Tracheal epithelial cell (primary cell): ENCODE data around the gene APRT. TPM values are rescaled to one million over a fixed set of nuclear protein-coding genes. Genes with fewer than 3 reads are reported as not detected.

Experiments
- total RNA-seq: library from RNA; depleted of rRNA; stranded (reverse); fragments of >200 nt; gene quantifications from 2 replicates; pipeline ENCODE4 v1.2.1, GENCODE V29; 2014

Gene APRT, protein sequence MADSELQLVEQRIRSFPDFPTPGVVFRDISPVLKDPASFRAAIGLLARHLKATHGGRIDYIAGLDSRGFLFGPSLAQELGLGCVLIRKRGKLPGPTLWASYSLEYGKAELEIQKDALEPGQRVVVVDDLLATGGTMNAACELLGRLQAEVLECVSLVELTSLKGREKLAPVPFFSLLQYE
- 128 and 185 TPM in 2 replicates for total RNA-seq

DNA sequence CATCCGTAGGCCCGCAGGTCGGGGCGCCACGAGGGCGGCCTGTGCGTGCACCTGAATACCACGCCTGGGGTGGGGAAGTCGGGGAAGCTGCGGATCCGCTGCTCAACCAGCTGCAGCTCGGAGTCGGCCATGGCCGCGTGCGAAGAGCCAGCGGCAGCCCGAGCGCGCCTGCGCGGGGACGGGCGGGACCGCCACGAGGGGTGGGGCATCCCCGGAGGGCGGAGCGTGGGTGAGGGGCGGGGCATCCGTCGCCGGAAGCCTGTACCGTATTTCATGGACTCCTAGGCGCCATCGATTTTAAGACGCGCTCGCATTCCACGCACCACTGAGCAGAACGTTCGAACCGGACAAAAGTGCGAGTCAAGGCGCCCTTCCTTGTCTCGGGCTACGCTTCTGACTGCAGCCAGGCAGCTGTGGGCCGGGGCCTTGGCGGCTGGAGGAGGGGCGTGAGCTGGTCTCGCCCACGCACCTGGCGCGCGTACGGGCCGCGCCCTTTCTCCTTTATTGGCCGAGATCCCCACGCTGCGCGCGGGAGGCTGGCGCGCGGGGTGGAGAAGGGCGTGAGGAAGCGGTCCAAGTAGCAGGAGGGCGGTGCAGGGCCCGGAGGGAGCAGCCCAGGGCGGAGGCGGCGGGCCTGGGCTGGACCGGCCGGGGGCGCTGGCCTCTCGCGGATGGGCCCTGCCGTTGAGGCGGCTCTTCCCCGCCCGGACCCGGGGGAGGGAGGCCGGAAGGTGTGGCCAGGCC lies at the start of gene APRT:
Gene APRT, minus strand, starts transcription at position 160 of the 744 bp plus-strand sequence. Its CDS starts 29 bp downstream, at position 131.

DNA sequence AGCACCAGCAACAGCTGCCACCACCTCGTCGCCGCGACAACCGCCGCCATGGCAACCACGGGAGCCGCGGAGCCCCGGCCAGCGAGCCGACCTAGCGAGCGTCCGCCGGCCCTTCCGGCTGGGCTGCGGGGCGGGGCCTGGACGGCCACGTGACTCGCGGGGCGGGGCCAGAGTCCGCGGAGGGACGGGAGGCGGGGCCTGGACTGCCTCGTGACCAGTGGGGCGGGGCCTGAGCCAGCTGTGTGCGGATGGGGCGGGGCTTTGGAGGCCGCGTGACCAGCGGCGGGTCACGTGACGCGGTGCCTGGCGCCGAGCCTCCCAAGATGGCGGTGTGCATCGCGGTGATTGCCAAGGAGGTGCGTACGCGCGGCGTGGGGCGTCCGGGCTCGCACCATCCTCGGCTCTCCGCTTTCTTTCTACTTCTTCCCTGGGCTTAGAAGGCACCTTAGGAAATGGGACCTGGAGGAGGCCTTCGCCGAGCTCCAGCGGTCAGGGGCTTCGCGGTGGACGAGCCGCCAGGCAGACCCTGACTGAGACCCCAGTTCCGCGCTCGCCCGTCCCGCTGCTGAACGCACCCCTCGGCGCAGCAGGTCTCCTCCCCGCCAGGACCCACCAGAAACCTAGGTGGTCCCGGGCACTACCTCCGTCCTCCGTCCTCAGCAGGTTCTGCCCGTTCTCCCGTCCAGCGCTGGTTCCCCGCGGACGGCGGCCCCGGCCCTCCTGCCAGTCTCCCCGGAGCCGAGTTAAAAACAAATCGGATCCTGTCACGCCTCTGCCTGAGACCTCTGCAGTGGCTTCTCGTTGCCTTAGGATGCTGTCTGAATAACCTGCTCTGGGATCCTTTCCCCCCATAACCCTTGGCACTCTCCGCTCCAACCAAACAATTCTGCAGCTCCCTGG lies 45.4 kb upstream of the APRT start, which contains the start of the genes GALNS and TRAPPC2L:
Gene GALNS, minus strand, starts transcription at position 120 of the 900 bp plus-strand sequence. Its CDS starts 70 bp downstream, at position 50.
Gene TRAPPC2L, plus strand, starts transcription at position 300 of the 900 bp plus-strand sequence. Its CDS starts 24 bp downstream, at position 324.

DNA sequence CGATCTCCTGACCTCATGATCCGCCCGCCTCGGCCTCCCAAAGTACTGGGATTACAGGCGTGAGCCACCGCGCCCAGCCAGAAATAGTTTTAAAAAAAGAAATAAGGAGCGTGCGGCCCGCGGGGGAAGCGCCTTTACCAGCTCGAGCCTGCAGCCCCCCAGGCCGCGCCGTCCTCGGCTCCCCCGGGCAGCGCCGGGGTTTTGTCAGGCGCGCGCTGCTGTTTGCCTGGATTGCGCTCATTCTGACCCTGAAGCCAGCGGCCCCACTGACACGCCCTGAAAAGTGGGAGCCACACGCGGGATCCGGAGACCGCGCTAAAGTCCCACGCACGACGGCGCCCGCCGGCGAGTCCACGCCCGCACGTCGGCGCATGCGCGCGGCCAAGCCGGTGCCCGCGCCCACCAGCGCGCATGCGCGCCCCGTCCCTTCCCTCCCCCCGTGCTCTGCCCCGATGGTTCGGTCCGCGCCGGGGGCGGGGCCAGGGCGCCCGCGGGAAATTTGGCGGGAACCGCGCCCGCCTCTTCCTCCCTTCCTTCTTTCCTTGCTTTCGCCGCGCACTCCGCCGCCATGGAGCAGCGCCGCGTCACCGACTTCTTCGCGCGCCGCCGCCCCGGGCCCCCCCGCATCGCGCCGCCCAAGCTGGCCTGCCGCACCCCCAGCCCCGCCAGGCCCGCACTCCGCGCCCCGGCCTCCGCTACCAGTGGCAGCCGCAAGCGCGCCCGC lies 8.3 kb downstream of the APRT start, which contains the start of gene CDT1:
Gene CDT1, plus strand, starts transcription at position 526 of the 724 bp plus-strand sequence. Its CDS starts 43 bp downstream, at position 569.

DNA sequence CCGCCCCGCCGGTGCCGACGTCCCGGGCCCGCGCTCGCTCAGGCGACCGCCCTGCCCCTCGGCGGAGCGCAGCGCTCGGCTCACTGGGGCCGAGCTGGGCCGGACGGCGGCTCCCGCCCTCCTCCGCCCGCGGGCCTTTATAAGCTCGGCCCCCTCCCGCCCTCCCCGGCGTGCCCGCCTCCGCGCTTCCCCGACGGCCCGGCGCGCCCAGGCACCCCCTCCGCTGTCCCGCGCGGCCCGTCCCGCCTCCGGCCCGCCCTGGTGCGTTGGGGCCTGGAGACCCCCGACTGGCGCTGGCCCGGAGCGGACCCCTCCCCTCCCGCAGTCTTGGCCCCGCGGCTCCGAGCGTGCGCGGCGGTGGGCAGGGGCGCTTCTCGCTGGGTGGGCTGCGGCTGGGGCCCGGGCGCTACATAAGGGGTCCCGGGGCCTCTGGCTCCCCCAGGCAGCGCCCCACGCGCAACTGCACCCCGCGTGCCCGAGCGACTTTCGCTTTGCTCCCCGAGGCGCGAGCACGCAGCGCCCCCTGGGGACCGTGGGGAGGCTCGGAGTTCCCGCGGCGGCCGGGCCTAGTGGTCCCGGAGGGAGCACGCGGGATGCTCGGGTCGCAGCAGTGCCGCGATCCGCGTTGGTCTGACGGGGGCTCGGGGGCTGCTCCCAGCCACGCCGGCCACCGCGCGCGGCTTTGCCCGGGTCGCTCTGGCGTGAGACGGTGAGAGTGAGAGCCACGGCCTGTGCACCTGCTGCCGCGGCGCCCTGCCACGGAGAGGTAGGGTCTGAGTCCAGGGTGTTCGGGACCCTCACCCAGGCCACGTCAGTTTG lies 26.4 kb downstream of the APRT start, which contains the start of gene PIEZO1:
Gene PIEZO1, minus strand, starts transcription at position 115 of the 819 bp plus-strand sequence. CDS start 256 bp downstream, outside the sequence.

Other genes starting within 250 kb of the APRT start
- 6.0 and 12.3 TPM in 2 replicates for gene ZC3H18, start 241.5 kb downstream of the APRT start, total RNA-seq
- gene IL17C, start 173.4 kb downstream of the APRT start, total RNA-seq: 2.2 TPM in 1 of 2 replicates, not detected in the other
- gene CYBA, start 160.9 kb downstream of the APRT start, total RNA-seq: 103 and 283 TPM in 2 replicates
- gene MVD, start 148.8 kb downstream of the APRT start, total RNA-seq: 78.0 and 110 TPM in 2 replicates
- gene SNAI3, start 125.4 kb downstream of the APRT start, total RNA-seq: under 0.01 TPM in 1 of 2 replicates, not detected in the other
- 9.2 and 18.5 TPM in 2 replicates for gene RNF166, start 105.5 kb downstream of the APRT start, total RNA-seq
- 18.8 and 23.0 TPM in 2 replicates for gene CTU2, start 105.4 kb downstream of the APRT start, total RNA-seq
- gene PIEZO1, start 26.7 kb downstream of the APRT start, total RNA-seq: 121 and 174 TPM in 2 replicates
- gene CDT1, start 8.1 kb downstream of the APRT start, total RNA-seq: 2.1 and 5.3 TPM in 2 replicates
- 18.8 and 19.2 TPM in 2 replicates for gene GALNS, start 45.0 kb upstream of the APRT start, total RNA-seq
- gene TRAPPC2L, start 45.2 kb upstream of the APRT start, total RNA-seq: 36.4 and 48.8 TPM in 2 replicates
- not detected in 2 replicates for gene PABPN1L, start 54.7 kb upstream of the APRT start, total RNA-seq
- gene CBFA2T3, start 165.3 kb upstream of the APRT start, total RNA-seq: 0.48 and 0.64 TPM in 2 replicates